Measurements from ENCODE around the gene SNAI3.
"Not testable (repeated sequence)": the region's sequence is repeated elsewhere in the genome, so short reads cannot be mapped to it uniquely, and the experiment has no call there.

DNA sequence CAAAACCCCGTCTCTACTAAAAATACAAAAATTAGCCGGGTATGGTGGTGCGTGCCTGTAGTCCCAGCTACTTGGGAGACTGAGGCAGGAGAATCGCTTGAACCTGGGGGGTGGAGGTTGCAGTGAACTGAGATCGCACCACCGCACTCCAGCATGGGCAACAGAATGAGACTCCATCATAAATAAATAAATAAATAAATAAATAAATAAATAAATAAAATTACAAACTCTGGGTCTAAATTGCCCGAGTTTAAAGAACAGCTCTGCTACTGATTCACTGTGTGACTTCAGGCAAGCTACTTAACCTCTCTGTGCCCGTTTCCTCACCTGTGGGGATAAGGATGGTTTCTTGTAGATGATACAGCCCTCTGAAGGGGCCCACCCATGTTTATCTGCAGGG is 16.8 kb downstream of the SNAI3 start:
- not testable (repeated sequence) for TF ChIP-seq LEF1 (IDR thresholded peaks at IDR 0.05); ZNF282 (CRISPR knock-in tag; IDR thresholded peaks at IDR 0.05); MYBL2 (IDR thresholded peaks at IDR 0.05; ENCODE audit: low read depth); MYBL2 (CRISPR knock-in tag; IDR thresholded peaks at IDR 0.05; ENCODE audit: borderline replicate concordance); YY1 (IDR thresholded peaks at IDR 0.05; ENCODE audit: borderline replicate concordance in 1 of 3, control insufficient read depth in 1 of 3, extremely low read depth in 1 of 3, insufficient read depth in 3 of 3, insufficient read length in 1 of 3, insufficient replicate concordance in 2 of 3, low read depth in 1 of 3, low read length in 2 of 3)
- TF ChIP-seq, protein P1, sequence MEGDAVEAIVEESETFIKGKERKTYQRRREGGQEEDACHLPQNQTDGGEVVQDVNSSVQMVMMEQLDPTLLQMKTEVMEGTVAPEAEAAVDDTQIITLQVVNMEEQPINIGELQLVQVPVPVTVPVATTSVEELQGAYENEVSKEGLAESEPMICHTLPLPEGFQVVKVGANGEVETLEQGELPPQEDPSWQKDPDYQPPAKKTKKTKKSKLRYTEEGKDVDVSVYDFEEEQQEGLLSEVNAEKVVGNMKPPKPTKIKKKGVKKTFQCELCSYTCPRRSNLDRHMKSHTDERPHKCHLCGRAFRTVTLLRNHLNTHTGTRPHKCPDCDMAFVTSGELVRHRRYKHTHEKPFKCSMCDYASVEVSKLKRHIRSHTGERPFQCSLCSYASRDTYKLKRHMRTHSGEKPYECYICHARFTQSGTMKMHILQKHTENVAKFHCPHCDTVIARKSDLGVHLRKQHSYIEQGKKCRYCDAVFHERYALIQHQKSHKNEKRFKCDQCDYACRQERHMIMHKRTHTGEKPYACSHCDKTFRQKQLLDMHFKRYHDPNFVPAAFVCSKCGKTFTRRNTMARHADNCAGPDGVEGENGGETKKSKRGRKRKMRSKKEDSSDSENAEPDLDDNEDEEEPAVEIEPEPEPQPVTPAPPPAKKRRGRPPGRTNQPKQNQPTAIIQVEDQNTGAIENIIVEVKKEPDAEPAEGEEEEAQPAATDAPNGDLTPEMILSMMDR (IDR thresholded peaks at IDR 0.05 in 2 of 3, conservative IDR thresholded peaks at IDR 0.05 in 1 of 3; ENCODE audit: insufficient read depth in 2 of 3, low read depth in 1 of 3, low read length in 3 of 3), result not testable (repeated sequence)
- TF ChIP-seq, protein P2, sequence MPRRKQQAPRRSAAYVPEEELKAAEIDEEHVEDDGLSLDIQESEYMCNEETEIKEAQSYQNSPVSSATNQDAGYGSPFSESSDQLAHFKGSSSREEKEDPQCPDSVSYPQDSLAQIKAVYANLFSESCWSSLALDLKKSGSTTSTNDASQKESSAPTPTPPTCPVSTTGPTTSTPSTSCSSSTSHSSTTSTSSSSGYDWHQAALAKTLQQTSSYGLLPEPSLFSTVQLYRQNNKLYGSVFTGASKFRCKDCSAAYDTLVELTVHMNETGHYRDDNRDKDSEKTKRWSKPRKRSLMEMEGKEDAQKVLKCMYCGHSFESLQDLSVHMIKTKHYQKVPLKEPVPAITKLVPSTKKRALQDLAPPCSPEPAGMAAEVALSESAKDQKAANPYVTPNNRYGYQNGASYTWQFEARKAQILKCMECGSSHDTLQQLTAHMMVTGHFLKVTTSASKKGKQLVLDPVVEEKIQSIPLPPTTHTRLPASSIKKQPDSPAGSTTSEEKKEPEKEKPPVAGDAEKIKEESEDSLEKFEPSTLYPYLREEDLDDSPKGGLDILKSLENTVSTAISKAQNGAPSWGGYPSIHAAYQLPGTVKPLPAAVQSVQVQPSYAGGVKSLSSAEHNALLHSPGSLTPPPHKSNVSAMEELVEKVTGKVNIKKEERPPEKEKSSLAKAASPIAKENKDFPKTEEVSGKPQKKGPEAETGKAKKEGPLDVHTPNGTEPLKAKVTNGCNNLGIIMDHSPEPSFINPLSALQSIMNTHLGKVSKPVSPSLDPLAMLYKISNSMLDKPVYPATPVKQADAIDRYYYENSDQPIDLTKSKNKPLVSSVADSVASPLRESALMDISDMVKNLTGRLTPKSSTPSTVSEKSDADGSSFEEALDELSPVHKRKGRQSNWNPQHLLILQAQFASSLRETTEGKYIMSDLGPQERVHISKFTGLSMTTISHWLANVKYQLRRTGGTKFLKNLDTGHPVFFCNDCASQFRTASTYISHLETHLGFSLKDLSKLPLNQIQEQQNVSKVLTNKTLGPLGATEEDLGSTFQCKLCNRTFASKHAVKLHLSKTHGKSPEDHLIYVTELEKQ (CRISPR knock-in tag; IDR thresholded peaks at IDR 0.05), result not testable (repeated sequence)

Data from K562 (cell line).